Measurements from ENCODE around the gene ABAT. TPM values are rescaled to one million over a fixed set of nuclear protein-coding genes. Genes with fewer than 3 reads are reported as not detected.

The ABAT gene
- total and polyA plus RNA-seq, 2 of the 8 experiments (the other 6 are each of a cell fraction or from before 2014, with no cell fraction given) = 6.4 to 8.4 TPM

DNA sequence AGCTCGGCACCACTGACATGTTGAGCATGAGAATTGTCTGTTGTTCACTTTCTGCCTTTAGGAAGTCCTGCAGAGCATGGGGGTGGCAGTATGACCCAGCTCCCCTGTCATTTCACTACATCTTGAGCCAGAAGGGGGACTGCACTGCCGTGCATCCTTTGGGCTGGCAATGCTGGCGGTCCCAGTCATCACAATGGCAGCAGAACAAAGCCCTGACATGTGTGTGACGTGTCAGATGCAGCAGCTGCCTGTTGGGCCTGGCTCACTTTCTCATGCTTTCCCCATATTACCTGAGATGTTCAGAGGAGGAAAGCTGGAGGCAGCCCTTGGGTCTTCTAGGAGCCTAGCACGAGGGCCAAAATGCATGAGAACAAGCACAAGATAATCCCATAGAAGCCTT lies 6.3 kb upstream of the ABAT start:
- no peak overlapping the region for H2AK5ac ChIP-seq (ENCODE audit: low read depth, low read length)
- H2AFZ ChIP-seq (ENCODE audit: low read length) = no peak overlapping the region
- no peak overlapping the region for H2BK15ac ChIP-seq (ENCODE audit: low read length)
- no peaks in the 10 kb centered on the region for H3K79me1 ChIP-seq (ENCODE audit: low read depth, low read length)
- no peak overlapping the region for H3K18ac ChIP-seq (ENCODE audit: extremely low read depth, low read length)
- H3K4me3 ChIP-seq (ENCODE audit: extremely low read depth in 1 of 4, insufficient read depth in 2 of 4, low read depth in 3 of 4, low read length in 4 of 4) = no peak overlapping the region
- H4K20me1 ChIP-seq (replicated peaks in 1 of 2; ENCODE audit: control insufficient read depth in 1 of 2, insufficient read depth in 2 of 2, low read length in 2 of 2) = no peaks in the 10 kb centered on the region
- H4K91ac ChIP-seq (replicated peaks; ENCODE audit: insufficient read length, low read length) = no peak overlapping the region
- no peak overlapping the region for H3K9ac ChIP-seq (replicated peaks in 1 of 4; ENCODE audit: extremely low read depth in 1 of 4, low read depth in 3 of 4, low read length in 3 of 4)
- no peak overlapping the region for H2BK20ac ChIP-seq (ENCODE audit: low read length)
- no peak overlapping the region for H2BK120ac ChIP-seq (replicated peaks; ENCODE audit: low read depth, low read length)
- H3K14ac ChIP-seq (ENCODE audit: insufficient read length) = no peak overlapping the region
- H3K56ac ChIP-seq (replicated peaks; ENCODE audit: insufficient read length, low read depth, low read length) = no peak overlapping the region
- H4K5ac ChIP-seq (ENCODE audit: insufficient read length, low read depth, low read length) = no peak overlapping the region
- H3K9me3 ChIP-seq (ENCODE audit: insufficient read depth in 2 of 2, low read depth in 1 of 2, low read length in 1 of 2) = no peaks in the 10 kb centered on the region
- FAIRE-seq = no peak
- peaks cover 0 to 2% (median 0%) of the 10 kb centered on the region in 4 experiments; a peak in 1 of 7 replicates for H3K27me3 ChIP-seq (replicated peaks in 1 of 4; ENCODE audit: control insufficient read depth in 3 of 4, extremely low read depth in 1 of 4, insufficient read depth in 3 of 4, low read length in 3 of 4)
- H3K4me1 ChIP-seq (replicated peaks in 1 of 4; ENCODE audit: control insufficient read depth in 3 of 4, insufficient read depth in 4 of 4, low read length in 3 of 4) = peaks cover 0 to 3% (median 0%) of the 10 kb centered on the region in 4 experiments; a peak in 2 of 7 replicates
- no peak overlapping the region for H2BK5ac ChIP-seq (ENCODE audit: low read depth, low read length)
- H3K23me2 ChIP-seq (ENCODE audit: low read depth, low read length) = no peaks in the 10 kb centered on the region; the same call in 1 of the 2 replicates
- no peak overlapping the region for H3K4me2 ChIP-seq (ENCODE audit: insufficient read depth in 1 of 2, low read depth in 2 of 2, low read length in 2 of 2)
- no peak overlapping the region for H3K23ac ChIP-seq (ENCODE audit: insufficient read length)
- TF ChIP-seq JUND (IDR thresholded peaks at IDR 0.05; ENCODE audit: low read length) = no peak
- no peak for TF ChIP-seq SUZ12 (IDR thresholded peaks at IDR 0.05; ENCODE audit: low read length)
- no peak for TF ChIP-seq CEBPB (IDR thresholded peaks at IDR 0.05; ENCODE audit: low read depth, low read length)
- TF ChIP-seq POLR2AphosphoS5 (IDR thresholded peaks at IDR 0.05; ENCODE audit: low read depth, low read length) = no peak
- TF ChIP-seq SP2 (IDR thresholded peaks at IDR 0.05; ENCODE audit: low read length) = no peak
- TF ChIP-seq TAF7 (optimal IDR thresholded peaks at IDR 0.05; ENCODE audit: borderline replicate concordance, low read depth, low read length) = no peak
- TF ChIP-seq RXRA (IDR thresholded peaks at IDR 0.05; ENCODE audit: insufficient read depth, low read depth, low read length) = no peak
- TF ChIP-seq TAF1 (IDR thresholded peaks at IDR 0.05; ENCODE audit: low read depth, low read length) = no peak
- TF ChIP-seq HDAC2 (IDR thresholded peaks at IDR 0.05; ENCODE audit: borderline replicate concordance in 1 of 2, low read depth in 2 of 2, low read length in 2 of 2) = no peak
- H3K79me2 ChIP-seq (ENCODE audit: control insufficient read depth in 1 of 2, insufficient read depth in 2 of 2, low read length in 2 of 2) = no peaks in the 10 kb centered on the region
- DNase-seq (ENCODE audit: low read depth in 1 of 2, low spot score in 2 of 2) = no peak
- WGBS, 2 experiments (ENCODE audit: extremely low coverage in 1 of 2, insufficient coverage in 1 of 2, insufficient read length in 1 of 2, insufficient replicate concordance in 2 of 2, low coverage in 1 of 2, low lambda C conversion rate in 2 of 2, missing lambda C conversion rate in 1 of 2) = 90% methylated on average over 5 of the region's 5 CpGs; no CpG with 5 or more reads in 1 of the 2 experiments
- H3K27ac ChIP-seq (ENCODE audit: low read depth, low read length) = no peak overlapping the region
- no peaks in the 10 kb centered on the region for H3K36me3 ChIP-seq (ENCODE audit: control insufficient read depth in 2 of 4, insufficient read depth in 4 of 4, low read length in 3 of 4)
- ChIA-PET CTCF (ENCODE audit: partially characterized antibody) (interaction anchor here (0.8 to 27.6 kb wide), 9 partner anchors 11 to 382 kb away, joined by 3 to 404 read pairs (median 5); partner anchors contain the start of genes PMM2 and TMEM186), POLR2A (ENCODE audit: partially characterized antibody) (interaction anchor here (0.6 to 1.2 kb wide), 2 partner anchors 14 to 16 kb away, joined by 3 read pairs; no protein-coding TSS in a partner anchor)
- no peak overlapping the region for H4K8ac ChIP-seq (ENCODE audit: extremely low read depth, insufficient read depth, low read length)
- H2BK12ac ChIP-seq (ENCODE audit: low read depth, low read length) = no peak overlapping the region
- H3K4ac ChIP-seq (replicated peaks; ENCODE audit: insufficient read length, low read depth, low read length) = no peak overlapping the region
